WI38 (cell line): ENCODE results near the gene AGTR1.

Source experiments
- H3K4me3 ChIP-seq: 2 replicates; pipeline ENCODE4 v1.5.1; 2011; ENCODE audit warnings: low read depth, mild to moderate bottlenecking, control low read depth, low read length
- CTCF ChIP-seq: IDR thresholded peaks from 2 replicates; pipeline ENCODE4 v1.5.1; 2012; ENCODE audit warnings: low read depth, mild to moderate bottlenecking, control low read depth, low read length

AGTR1 gene

GRCh38 chr3:148697306-148698189 is at the start of gene AGTR1:
TSS of gene AGTR1 (plus strand) at chr3:148697903. CDS start at chr3:148741036, 43,133 bp downstream.
- TF ChIP-seq CTCF: no peak
- H3K4me3 ChIP-seq: peak within 1 kb of the TSS; percentile 28

GRCh38 chr3:148648685-148649352 is 48.9 kb upstream of the AGTR1 start:
- H3K4me3 ChIP-seq: no peak overlapping the region
- no peak for TF ChIP-seq CTCF

- no peak for TF ChIP-seq CTCF
- no peak overlapping the region for H3K4me3 ChIP-seq
These were observed 46.2 kb upstream of the AGTR1 start for GRCh38 chr3:148651549-148651948.

GRCh38 chr3:148654433-148654832 is 43.3 kb upstream of the AGTR1 start:
- TF ChIP-seq CTCF: no peak
- H3K4me3 ChIP-seq: no peak overlapping the region

GRCh38 chr3:148657470-148657869 is 40.2 kb upstream of the AGTR1 start:
- no peak overlapping the region for H3K4me3 ChIP-seq
- TF ChIP-seq CTCF: no peak

- TF ChIP-seq CTCF: no peak
- H3K4me3 ChIP-seq: no peak overlapping the region
These were observed 38.2 kb upstream of the AGTR1 start for GRCh38 chr3:148659512-148659911.

- no peak for TF ChIP-seq CTCF
- H3K4me3 ChIP-seq: no peak overlapping the region
These were observed 17.4 kb upstream of the AGTR1 start for GRCh38 chr3:148680289-148680688.
